Stimulated activated CD8-positive, alpha-beta memory T cell treated with anti-CD3 and anti-CD28 coated beads, Interleukin-7, amount 100 ng/mL, for 48 hours (primary cell): ENCODE results near the gene SH2D7.

Experiments used
- DNase-seq, 2 donors: peaks; one replicate each; pipeline ENCODE4 v3.0.0-alpha.2; 2020; ENCODE audit warnings: low read depth in 1 of 2; ENCODE audit errors: extremely low read depth in 1 of 2

SH2D7 gene

GRCh38 chr15:78060232-78060631, 32.1 kb upstream of the SH2D7 start:
- no peak for DNase-seq

GRCh38 chr15:78061963-78062427, 30.4 kb upstream of the SH2D7 start:
- no peak for DNase-seq

- no peak for DNase-seq
Measured at GRCh38 chr15:78063217-78063616, 29.1 kb upstream of the SH2D7 start.

- no peak for DNase-seq
Measured at GRCh38 chr15:78063970-78064385, 28.4 kb upstream of the SH2D7 start.

GRCh38 chr15:78064544-78064943, 27.8 kb upstream of the SH2D7 start:
- no peak for DNase-seq

- no peak for DNase-seq
Measured at GRCh38 chr15:78065284-78065872, 27.0 kb upstream of the SH2D7 start.

- no peak for DNase-seq
Measured at GRCh38 chr15:78065973-78066946, 26.1 kb upstream of the SH2D7 start.

- no peak for DNase-seq
Measured at GRCh38 chr15:78067328-78068228, 24.8 kb upstream of the SH2D7 start.

GRCh38 chr15:78069052-78069414, 23.3 kb upstream of the SH2D7 start:
- no peak for DNase-seq

DNA sequence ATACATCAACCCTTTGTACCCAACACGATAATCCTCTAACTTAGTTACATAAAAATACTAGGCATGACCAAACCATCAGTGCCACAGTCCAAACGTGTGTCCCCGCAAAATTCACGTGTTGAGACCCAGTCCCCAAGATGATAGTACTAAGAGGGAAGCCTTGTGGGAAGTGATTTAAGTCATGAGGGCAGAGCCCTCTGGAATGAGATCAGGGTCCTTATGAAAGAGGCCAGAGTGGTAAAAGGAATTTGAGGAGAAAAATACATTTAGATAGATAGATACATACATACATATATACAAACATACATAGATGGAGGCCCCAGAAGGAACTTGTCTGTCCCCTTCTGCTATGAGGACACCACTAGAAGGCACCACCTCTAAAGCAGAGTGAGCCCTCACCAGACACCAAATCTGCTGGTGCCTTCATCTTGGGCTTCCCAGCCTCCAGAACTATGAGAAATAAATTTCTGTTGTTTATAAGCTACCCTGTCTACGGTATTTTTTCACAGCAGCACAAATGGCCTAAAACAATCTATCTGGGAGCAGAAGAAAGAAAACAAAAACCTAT, 22.8 kb upstream of the SH2D7 start:
- no peak for DNase-seq

GRCh38 chr15:78070049-78070700, 22.2 kb upstream of the SH2D7 start:
- DNase-seq, result no peak

DNA sequence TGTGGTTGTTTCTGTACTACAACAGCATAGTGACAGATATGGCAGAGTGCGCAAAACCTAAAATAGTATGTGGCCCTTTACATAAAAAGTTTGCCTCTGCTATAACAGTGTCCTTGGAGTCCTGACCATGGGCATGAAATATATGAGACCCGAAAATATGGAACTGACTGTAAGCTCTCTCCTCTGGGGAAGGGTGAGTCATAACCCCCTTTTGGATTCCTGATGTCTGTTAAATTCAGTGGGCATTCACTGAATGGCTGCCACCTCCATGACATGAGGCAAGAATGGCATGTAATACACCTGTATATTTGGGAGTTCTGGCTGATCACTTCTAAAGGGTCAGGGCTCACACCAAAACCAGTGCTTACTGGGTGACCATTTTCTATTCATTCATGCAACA, 21.0 kb upstream of the SH2D7 start:
- no peak for DNase-seq

GRCh38 chr15:78072080-78072892, 20.1 kb upstream of the SH2D7 start:
- no peak for DNase-seq

DNA sequence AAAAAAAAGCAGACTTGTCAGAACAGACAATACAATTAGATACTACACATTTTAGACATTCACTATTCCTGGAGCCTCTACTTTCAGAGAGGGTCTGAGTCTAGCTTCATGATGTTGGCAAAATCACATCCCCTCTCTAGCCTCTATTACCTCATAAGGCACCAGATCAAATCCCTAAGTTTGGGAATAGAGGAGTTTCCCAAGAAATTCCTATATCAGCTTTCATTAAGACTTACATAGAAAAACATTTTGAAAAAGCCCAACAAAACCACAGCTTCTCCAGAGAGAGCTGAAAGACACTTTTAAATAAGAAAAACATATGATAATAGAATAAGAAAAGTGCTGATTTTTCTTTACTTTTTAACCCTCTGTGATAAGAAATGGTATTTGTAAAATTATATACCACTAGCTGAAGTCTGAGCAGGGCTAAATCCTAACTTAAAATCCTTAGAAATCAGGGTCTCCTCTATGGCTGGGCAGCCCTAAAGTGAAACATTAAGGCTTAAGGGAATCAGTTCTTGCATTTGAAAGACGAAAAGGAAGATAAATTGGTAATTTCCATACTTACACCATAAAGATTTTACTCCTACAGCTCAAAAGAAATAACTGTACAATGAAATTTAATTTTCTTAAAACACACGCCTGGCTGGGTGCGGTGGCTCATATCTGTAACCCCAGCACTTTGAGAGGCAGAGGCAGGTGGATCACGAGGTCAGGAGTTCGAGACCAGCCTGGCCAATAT, 19.1 kb upstream of the SH2D7 start:
- no peak for DNase-seq

DNA sequence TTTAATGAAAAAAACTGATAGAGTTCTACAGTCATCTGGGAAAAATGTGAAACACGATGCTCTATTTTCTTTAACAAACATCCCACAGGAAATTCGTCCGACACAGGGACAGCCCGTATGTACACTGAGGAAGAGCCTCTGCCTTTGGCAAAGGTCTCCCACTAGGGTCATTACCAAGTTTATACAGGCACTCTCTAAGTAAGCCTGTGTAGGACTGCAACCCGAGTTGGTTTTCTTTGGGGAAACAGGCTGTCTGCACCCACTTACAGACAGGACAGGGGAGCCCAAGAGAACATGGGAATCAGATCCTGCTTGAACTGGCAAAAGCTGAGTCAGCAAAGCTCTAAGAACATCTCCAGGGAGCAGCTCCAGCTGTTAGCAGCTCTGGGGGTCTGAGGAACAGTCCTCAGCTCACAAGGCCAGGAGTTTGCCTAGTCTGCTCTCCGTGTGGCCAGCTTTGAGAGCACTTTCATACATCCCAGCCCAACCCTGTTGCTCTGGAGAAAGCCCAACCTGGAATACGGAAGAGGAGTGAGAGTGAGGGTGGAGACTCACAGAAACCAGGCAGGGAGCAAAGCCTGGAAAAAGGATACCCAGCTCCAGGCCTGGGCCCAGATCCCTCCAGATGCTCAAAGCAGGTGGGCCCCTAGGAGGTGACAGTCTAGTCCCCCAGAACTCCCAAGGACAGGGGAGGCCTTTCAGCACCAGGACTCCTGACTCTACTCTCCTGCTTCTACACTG, 16.7 kb upstream of the SH2D7 start:
- DNase-seq, result no peak

DNA sequence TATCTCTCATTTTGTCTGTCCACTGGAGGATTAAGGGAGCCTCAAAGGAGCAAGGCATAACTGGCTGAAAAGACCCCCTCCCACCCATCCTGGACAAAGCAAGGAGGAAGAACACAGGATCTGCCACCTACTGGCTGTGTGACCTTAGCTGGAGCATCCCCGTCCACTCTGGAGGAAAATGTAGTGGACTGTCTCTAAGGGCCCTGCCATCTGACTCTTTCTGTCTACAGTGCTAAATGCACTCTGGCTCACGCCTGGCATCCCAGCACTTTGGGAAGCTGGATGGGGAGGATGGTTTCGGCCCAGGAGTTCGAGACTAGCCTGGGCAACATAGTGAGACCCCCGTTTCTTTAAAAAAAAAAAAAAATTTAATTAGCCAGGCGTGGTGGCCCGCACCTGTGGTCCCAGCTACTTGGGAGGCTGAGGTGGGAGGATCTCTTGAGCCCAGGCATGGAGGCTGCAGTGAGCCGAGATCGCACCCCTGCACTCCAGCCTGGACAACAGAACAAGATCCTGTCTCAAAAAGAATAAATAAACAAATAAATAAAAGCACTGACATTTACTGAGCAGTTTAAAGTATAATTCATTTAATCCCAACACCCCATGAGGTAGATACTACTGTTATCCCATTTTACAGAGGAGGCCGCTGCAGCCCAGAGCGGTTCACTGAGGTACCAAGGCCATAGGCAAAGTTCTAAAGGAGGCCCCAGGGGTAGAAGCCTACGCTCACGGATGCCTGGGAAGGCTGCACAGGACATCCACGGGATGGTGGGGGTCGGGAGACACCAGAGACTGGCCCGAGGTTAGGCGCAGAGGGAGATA, 15.9 kb upstream of the SH2D7 start:
- DNase-seq, result no peak
